OCI-LY7 (cell line): ENCODE measurements around the gene ENDOG. TPM values are rescaled to one million over a fixed set of nuclear protein-coding genes. Genes with fewer than 3 reads are reported as not detected.

Experiments
- BruUV-seq: library from RNA; stranded (reverse); fragments of 400-500 nt; replicated peaks from 2 replicates; lab custom pipeline; 2021; lab: Mats Ljungman, UMichigan
- CTCF ChIA-PET: fragments of 300-600 bp; sonication (Branson Sonifier 250); formaldehyde crosslinking; loops from one replicate; lab custom pipeline; 2022; ENCODE audit warnings: antibody characterized with exemption; ENCODE audit not compliant: unreplicated experiment; lab: Charles Lee
- POLR2A ChIA-PET: fragments of 300-600 bp; sonication (Branson Sonifier 250); formaldehyde crosslinking; loops from one replicate; lab custom pipeline; 2022; ENCODE audit warnings: antibody characterized with exemption; lab: Charles Lee
- DNase-seq: peaks from one replicate; pipeline ENCODE4 v3.0.0-alpha.2; 2015; ENCODE audit warnings: low spot score
- H2AFZ ChIP-seq: fragments of 200-600 bp; sonication (generic), shearing (Covaris generic); 2 replicates; pipeline ENCODE4 v1.6.1; 2014; ENCODE audit warnings: mild to moderate bottlenecking, antibody characterized with exemption, low read length, moderate library complexity
- H3K27ac ChIP-seq: fragments of 200-600 bp; sonication (generic); 2 replicates; pipeline ENCODE4 v1.5.1; 2014; ENCODE audit warnings: mixed run types, low read depth, mild to moderate bottlenecking, moderate library complexity, low read length, inconsistent platforms; ENCODE audit not compliant: poor library complexity, severe bottlenecking
- H3K36me3 ChIP-seq: fragments of 200-600 bp; sonication (generic); 2 replicates; pipeline ENCODE4 v1.6.1; 2014; ENCODE audit warnings: mild to moderate bottlenecking, antibody characterized with exemption, low read length, moderate library complexity, mixed read lengths; ENCODE audit not compliant: insufficient read depth
- H3K4me1 ChIP-seq: fragments of 200-600 bp; sonication (generic); 2 replicates; pipeline ENCODE4 v1.5.1; 2014; ENCODE audit warnings: mild to moderate bottlenecking, low read length; ENCODE audit not compliant: insufficient read depth, poor library complexity, severe bottlenecking
- H3K4me2 ChIP-seq: fragments of 200-600 bp; sonication (generic); 2 replicates; pipeline ENCODE4 v1.6.1; 2014; ENCODE audit warnings: mild to moderate bottlenecking, low read length
- H3K4me3 ChIP-seq: fragments of 200-600 bp; sonication (generic); 2 replicates; pipeline ENCODE4 v1.5.1; 2014; ENCODE audit warnings: mild to moderate bottlenecking, low read depth, low read length; ENCODE audit not compliant: poor library complexity, severe bottlenecking
- H3K79me2 ChIP-seq: fragments of 200-600 bp; sonication (generic); 2 replicates; pipeline ENCODE4 v1.6.1; 2016; ENCODE audit warnings: low read depth, mild to moderate bottlenecking, low read length, moderate library complexity, mixed read lengths; ENCODE audit not compliant: insufficient read depth
- H3K9me2 ChIP-seq: fragments of 200-600 bp; sonication (generic); 2 replicates; pipeline ENCODE4 v1.6.1; 2016; ENCODE audit warnings: mild to moderate bottlenecking, low read length, mixed read lengths; ENCODE audit not compliant: insufficient read depth
- H3K9me3 ChIP-seq: fragments of 200-600 bp; sonication (generic); 2 replicates; pipeline ENCODE4 v1.6.1; 2014; ENCODE audit warnings: mild to moderate bottlenecking, mixed run types, low read length, mixed read lengths
- H4K20me1 ChIP-seq: fragments of 200-600 bp; sonication (generic); 2 replicates; pipeline ENCODE4 v1.6.1; 2014; ENCODE audit warnings: mild to moderate bottlenecking, antibody characterized with exemption, low read length, moderate library complexity, mixed read lengths; ENCODE audit not compliant: insufficient read depth
- EZH2phosphoT487 ChIP-seq: fragments of 200-600 bp; sonication (generic); IDR thresholded peaks from 2 replicates; pipeline ENCODE4 v1.6.1; 2018; ENCODE audit warnings: low read depth, borderline replicate concordance, mild to moderate bottlenecking, mixed run types, antibody characterized with exemption, low read length, moderate library complexity, mixed read lengths
- intact Hi-C: fragments of 100-400 bp; cut with micrococcal nuclease; formaldehyde crosslinking; loops from one replicate; pipeline ENCODE4 v1.10.0; 2022; ENCODE audit not compliant: unreplicated experiment
- total RNA-seq, 2 experiments: library from RNA; depleted of rRNA in 1 of 2; stranded (reverse); fragments of >200 nt in 1 of 2; shearing (Covaris generic) in 1 of 2; gene quantifications; 2 replicates each; pipeline ENCODE4 v1.2.3, GENCODE V29; 2014 to 2022
- TF ChIP-seq, protein P1 (sequence below): fragments of 200-600 bp; sonication (generic); conservative IDR thresholded peaks from 2 replicates; pipeline ENCODE4 v1.5.1; 2014; ENCODE audit warnings: mild to moderate bottlenecking, antibody characterized with exemption, low read length, moderate library complexity, mixed read lengths

The ENDOG gene
- total RNA-seq, 2 experiments from 2014 or later: 29.4 to 35.2 TPM

DNA sequence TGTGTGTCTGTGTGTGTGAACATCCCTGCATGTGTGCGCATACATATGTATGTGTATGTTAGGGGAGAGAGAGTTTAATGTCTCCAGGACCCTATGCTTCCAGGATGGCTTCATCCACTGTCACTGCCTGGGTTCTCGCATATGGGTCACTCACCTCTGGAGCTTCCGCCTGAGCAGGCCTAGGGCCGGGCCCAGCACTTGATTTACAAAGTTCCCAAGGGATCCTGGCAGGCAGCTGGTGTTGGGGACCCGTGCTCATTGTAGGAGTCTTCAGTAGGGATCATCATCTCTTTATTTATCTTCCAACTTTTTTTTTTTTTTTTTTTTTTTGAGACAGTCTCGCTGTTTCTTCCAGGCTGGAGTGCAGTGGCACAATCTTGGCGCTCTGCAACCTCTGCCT is 18.2 kb upstream of the ENDOG start:
- ChIA-PET POLR2A (interaction anchor here (0.7 kb wide), 1 partner anchor 11 kb away, joined by 5 read pairs; no protein-coding TSS in a partner anchor), CTCF (no interaction called here)
- Histone ChIP-seq H3K9me3 (no peaks in the 10 kb centered on the region), H3K4me3 (no peak overlapping the region), H3K36me3 (peaks cover 80% of the 10 kb centered on the region), H3K4me1 (no peaks in the 10 kb centered on the region), H2AFZ (no peak overlapping the region), H3K9me2 (no peaks in the 10 kb centered on the region), H4K20me1 (no peaks in the 10 kb centered on the region), H3K4me2 (no peak overlapping the region), H3K27ac (no peak overlapping the region), H3K79me2 (no peaks in the 10 kb centered on the region)
- TF ChIP-seq, protein P1, sequence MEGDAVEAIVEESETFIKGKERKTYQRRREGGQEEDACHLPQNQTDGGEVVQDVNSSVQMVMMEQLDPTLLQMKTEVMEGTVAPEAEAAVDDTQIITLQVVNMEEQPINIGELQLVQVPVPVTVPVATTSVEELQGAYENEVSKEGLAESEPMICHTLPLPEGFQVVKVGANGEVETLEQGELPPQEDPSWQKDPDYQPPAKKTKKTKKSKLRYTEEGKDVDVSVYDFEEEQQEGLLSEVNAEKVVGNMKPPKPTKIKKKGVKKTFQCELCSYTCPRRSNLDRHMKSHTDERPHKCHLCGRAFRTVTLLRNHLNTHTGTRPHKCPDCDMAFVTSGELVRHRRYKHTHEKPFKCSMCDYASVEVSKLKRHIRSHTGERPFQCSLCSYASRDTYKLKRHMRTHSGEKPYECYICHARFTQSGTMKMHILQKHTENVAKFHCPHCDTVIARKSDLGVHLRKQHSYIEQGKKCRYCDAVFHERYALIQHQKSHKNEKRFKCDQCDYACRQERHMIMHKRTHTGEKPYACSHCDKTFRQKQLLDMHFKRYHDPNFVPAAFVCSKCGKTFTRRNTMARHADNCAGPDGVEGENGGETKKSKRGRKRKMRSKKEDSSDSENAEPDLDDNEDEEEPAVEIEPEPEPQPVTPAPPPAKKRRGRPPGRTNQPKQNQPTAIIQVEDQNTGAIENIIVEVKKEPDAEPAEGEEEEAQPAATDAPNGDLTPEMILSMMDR: no peak
- TF ChIP-seq EZH2phosphoT487: no peak
- intact Hi-C loops: no loop called here
- DNase-seq: no peak
- BruUV-seq: no TSS peak

DNA sequence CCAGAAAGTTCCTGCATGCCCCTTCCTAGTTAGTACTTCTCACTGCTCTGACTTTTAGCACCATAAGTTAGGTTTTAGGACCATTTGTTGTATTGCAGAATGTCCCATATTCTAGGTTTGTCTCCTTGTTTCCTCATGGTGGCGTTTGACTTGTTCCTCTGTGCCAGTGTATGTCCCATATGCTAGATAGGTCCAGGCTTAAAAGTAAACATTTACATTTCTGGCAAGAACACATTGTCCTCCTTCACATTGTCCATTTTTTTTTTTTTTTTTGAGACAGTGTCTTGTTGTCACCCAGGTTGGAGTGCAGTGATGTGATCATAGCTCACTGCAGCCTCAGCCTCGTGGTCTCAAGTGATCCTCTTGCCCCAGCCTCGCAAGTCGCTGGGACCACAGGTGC is 15.8 kb upstream of the ENDOG start:
- H2AFZ ChIP-seq: no peak overlapping the region
- TF ChIP-seq, protein P1: no peak
- no peak for TF ChIP-seq EZH2phosphoT487
- H3K4me3 ChIP-seq: no peak overlapping the region
- H3K4me1 ChIP-seq: no peaks in the 10 kb centered on the region
- H3K27ac ChIP-seq: no peak overlapping the region
- H3K79me2 ChIP-seq: no peaks in the 10 kb centered on the region
- H3K36me3 ChIP-seq: peaks cover 86% of the 10 kb centered on the region
- intact Hi-C loops: no loop called here
- H3K4me2 ChIP-seq: no peak overlapping the region
- no peaks in the 10 kb centered on the region for H4K20me1 ChIP-seq
- no peaks in the 10 kb centered on the region for H3K9me3 ChIP-seq
- DNase-seq: no peak
- no peaks in the 10 kb centered on the region for H3K9me2 ChIP-seq
- no TSS peak for BruUV-seq
- CTCF ChIA-PET: interaction anchor here (0.6 kb wide), 1 partner anchor 20 kb away, joined by 3 read pairs; no protein-coding TSS in a partner anchor
- POLR2A ChIA-PET: no interaction called here

DNA sequence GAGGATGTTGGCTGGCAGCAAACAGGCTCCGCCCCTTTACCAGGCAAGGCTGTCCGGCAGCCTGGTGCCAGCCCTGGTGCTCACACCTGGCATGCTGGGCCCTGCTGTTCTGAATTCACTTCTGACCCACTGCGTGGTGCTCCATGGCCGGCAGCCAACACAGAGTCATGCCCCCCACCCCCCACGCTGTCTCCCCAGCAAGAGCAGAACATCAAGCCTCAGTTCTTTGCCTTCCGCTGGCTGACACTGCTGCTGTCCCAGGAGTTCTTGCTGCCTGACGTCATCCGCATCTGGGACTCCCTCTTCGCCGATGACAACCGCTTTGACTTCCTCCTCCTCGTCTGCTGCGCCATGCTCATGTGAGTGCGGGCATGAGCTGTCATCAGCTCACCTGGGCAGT is 12.6 kb upstream of the ENDOG start:
- H3K4me2 ChIP-seq: no peak overlapping the region
- peaks cover 85% of the 10 kb centered on the region for H3K36me3 ChIP-seq
- intact Hi-C loops: no loop called here
- H2AFZ ChIP-seq: no peak overlapping the region
- H3K27ac ChIP-seq: no peak overlapping the region
- no peaks in the 10 kb centered on the region for H3K9me3 ChIP-seq
- no peaks in the 10 kb centered on the region for H3K79me2 ChIP-seq
- TF ChIP-seq, protein P1: no peak
- no peak for TF ChIP-seq EZH2phosphoT487
- no TSS peak for BruUV-seq
- H3K4me1 ChIP-seq: no peaks in the 10 kb centered on the region
- H3K9me2 ChIP-seq: no peaks in the 10 kb centered on the region
- ChIA-PET POLR2A (interaction anchor here (0.6 to 0.7 kb wide), 2 partner anchors 21 kb away, joined by 4 to 6 read pairs; no protein-coding TSS in a partner anchor), CTCF (interaction anchor here (1.1 kb wide), 1 partner anchor 34 kb away, joined by 3 read pairs; no protein-coding TSS in a partner anchor)
- DNase-seq: no peak
- no peak overlapping the region for H3K4me3 ChIP-seq
- H4K20me1 ChIP-seq: no peaks in the 10 kb centered on the region
